Mesendoderm (in vitro differentiated cells): Measurements from ENCODE around the gene PNLIP.

Experiments used
- DNase-seq: peaks from one replicate; pipeline ENCODE4 v3.0.0; 2013
- H2AK5ac ChIP-seq: 2 replicates; pipeline ENCODE4 v1.6.1; 2013; ENCODE audit warnings: low read length, inconsistent platforms
- H2BK120ac ChIP-seq: 2 replicates; pipeline ENCODE4 v1.6.1; 2013; ENCODE audit warnings: low read depth, mild to moderate bottlenecking, low read length, moderate library complexity, mixed read lengths
- H2BK15ac ChIP-seq: replicated peaks from 2 replicates; pipeline ENCODE4 v1.6.1; 2013; ENCODE audit warnings: low read depth, mild to moderate bottlenecking, moderate library complexity
- H2BK5ac ChIP-seq: 2 replicates; pipeline ENCODE4 v1.6.1; 2013; ENCODE audit warnings: low read length, inconsistent platforms
- H3K18ac ChIP-seq: 2 replicates; pipeline ENCODE4 v1.6.1; 2013; ENCODE audit warnings: mild to moderate bottlenecking, low read length, mixed read lengths
- H3K23ac ChIP-seq: one replicate; pipeline ENCODE4 v1.6.1; 2013; ENCODE audit warnings: low read length
- H3K27ac ChIP-seq: 2 replicates; pipeline ENCODE4 v1.5.1; 2013; ENCODE audit warnings: low read depth, mild to moderate bottlenecking, inconsistent platforms, low read length, moderate library complexity
- H3K27me3 ChIP-seq: 2 replicates; pipeline ENCODE4 v1.6.1; 2013; ENCODE audit warnings: low read length, control low read depth, mild to moderate bottlenecking, inconsistent platforms; ENCODE audit not compliant: insufficient read depth, poor library complexity
- H3K36me3 ChIP-seq: 2 replicates; pipeline ENCODE4 v1.6.1; 2013; ENCODE audit warnings: low read length, inconsistent platforms; ENCODE audit not compliant: control insufficient read depth, insufficient read depth
- H3K4ac ChIP-seq: one replicate; pipeline ENCODE4 v1.6.1; 2013; ENCODE audit warnings: low read depth, mild to moderate bottlenecking, low read length, moderate library complexity
- H3K4me1 ChIP-seq: 2 replicates; pipeline ENCODE4 v1.6.1; 2013; ENCODE audit warnings: low read depth, low read length, inconsistent platforms; ENCODE audit not compliant: control insufficient read depth
- H3K4me2 ChIP-seq: 2 replicates; pipeline ENCODE4 v1.6.1; 2013; ENCODE audit warnings: low read length
- H3K4me3 ChIP-seq: 2 replicates; pipeline ENCODE4 v1.5.1; 2013; ENCODE audit warnings: mild to moderate bottlenecking, low read length
- H3K56ac ChIP-seq: one replicate; pipeline ENCODE4 v1.6.1; 2013; ENCODE audit warnings: low read length
- H3K79me1 ChIP-seq: 2 replicates; pipeline ENCODE4 v1.6.1; 2013; ENCODE audit warnings: low read length, inconsistent platforms
- H3K79me2 ChIP-seq: 2 replicates; pipeline ENCODE4 v1.6.1; 2013; ENCODE audit warnings: mild to moderate bottlenecking, low read length; ENCODE audit not compliant: control insufficient read depth, insufficient read depth
- H3K9ac ChIP-seq: 2 replicates; pipeline ENCODE4 v1.6.1; 2013; ENCODE audit warnings: low read length, inconsistent platforms
- H4K5ac ChIP-seq: one replicate; pipeline ENCODE4 v1.6.1; 2013; ENCODE audit warnings: low read length
- H4K8ac ChIP-seq: one replicate; pipeline ENCODE4 v1.6.1; 2013; ENCODE audit warnings: low read depth, mild to moderate bottlenecking, control low read depth, low read length, moderate library complexity
- WGBS: extraction: QIAGEN DNeasy Blood & Tissue Kit; methylation state at CpG from one replicate; pipeline ENCODE4 v1.1.7; 2013; ENCODE audit warnings: low lambda C conversion rate, missing lambda C conversion rate; ENCODE audit not compliant: insufficient coverage; ENCODE audit errors: extremely low coverage; 5-methylcytosine and 5-hydroxymethylcytosine counted together

Gene PNLIP

GRCh38 chr10:116522803-116523381 lies 22.8 kb upstream of the PNLIP start:
- H2BK120ac ChIP-seq, result no peak overlapping the region
- no peak overlapping the region for H3K23ac ChIP-seq
- no peaks in the 10 kb centered on the region for H3K36me3 ChIP-seq
- H4K5ac ChIP-seq, result no peak overlapping the region
- no peaks in the 10 kb centered on the region for H3K79me1 ChIP-seq
- H3K4me3 ChIP-seq, result no peak overlapping the region
- H3K9ac ChIP-seq, result no peak overlapping the region
- WGBS, result no CpG with 5 or more reads among the region's 8 CpGs
- no peak overlapping the region for H2BK5ac ChIP-seq
- DNase-seq, result no peak
- H3K4me2 ChIP-seq, result no peak overlapping the region
- no peak overlapping the region for H3K18ac ChIP-seq
- no peaks in the 10 kb centered on the region for H3K79me2 ChIP-seq
- no peak overlapping the region for H3K4ac ChIP-seq
- no peak overlapping the region for H2BK15ac ChIP-seq
- no peak overlapping the region for H2AK5ac ChIP-seq
- H3K27ac ChIP-seq, result no peak overlapping the region
- no peaks in the 10 kb centered on the region for H3K27me3 ChIP-seq
- H3K56ac ChIP-seq, result no peak overlapping the region
- H3K4me1 ChIP-seq, result no peaks in the 10 kb centered on the region
- H4K8ac ChIP-seq, result no peak overlapping the region

- H3K27me3 ChIP-seq, result no peaks in the 10 kb centered on the region
- DNase-seq, result no peak
These were observed 21.0 kb upstream of the PNLIP start for GRCh38 chr10:116524736-116525135.

GRCh38 chr10:116526219-116526618 lies 19.5 kb upstream of the PNLIP start:
- Histone ChIP-seq H4K8ac (no peak overlapping the region), H3K18ac (no peak overlapping the region)

More at GRCh38 chr10:116524736-116525135, 21.0 kb upstream of the PNLIP start:
- H3K36me3 ChIP-seq, result no peaks in the 10 kb centered on the region
- H2AK5ac ChIP-seq, result no peak overlapping the region
- no peak overlapping the region for H2BK5ac ChIP-seq
- no peak overlapping the region for H3K56ac ChIP-seq
- H3K27ac ChIP-seq, result no peak overlapping the region
- no peak overlapping the region for H4K8ac ChIP-seq
- H4K5ac ChIP-seq, result no peak overlapping the region
- H3K4me2 ChIP-seq, result no peak overlapping the region
- no peaks in the 10 kb centered on the region for H3K4me1 ChIP-seq
- H3K79me2 ChIP-seq, result no peaks in the 10 kb centered on the region
- no peak overlapping the region for H2BK120ac ChIP-seq
- H3K9ac ChIP-seq, result no peak overlapping the region
- no peak overlapping the region for H3K4ac ChIP-seq
- H3K4me3 ChIP-seq, result no peak overlapping the region
- WGBS, result no CpG with 5 or more reads among the region's 3 CpGs
- H3K18ac ChIP-seq, result no peak overlapping the region
- no peak overlapping the region for H2BK15ac ChIP-seq
- no peak overlapping the region for H3K23ac ChIP-seq
- no peaks in the 10 kb centered on the region for H3K79me1 ChIP-seq

GRCh38 chr10:116536810-116537209 lies 8.9 kb upstream of the PNLIP start:
- no peak overlapping the region for H2BK5ac ChIP-seq
- H3K27ac ChIP-seq, result no peak overlapping the region
- no peak overlapping the region for H3K56ac ChIP-seq
- H4K5ac ChIP-seq, result no peak overlapping the region
- H3K4me1 ChIP-seq, result no peaks in the 10 kb centered on the region
- H3K9ac ChIP-seq, result no peak overlapping the region
- no peak overlapping the region for H2BK15ac ChIP-seq
- H3K4me2 ChIP-seq, result no peak overlapping the region
- no peaks in the 10 kb centered on the region for H3K79me2 ChIP-seq
- H2AK5ac ChIP-seq, result no peak overlapping the region
- WGBS, result no CpG with 5 or more reads among the region's 2 CpGs
- H3K18ac ChIP-seq, result no peak overlapping the region
- no peak overlapping the region for H2BK120ac ChIP-seq
- H3K36me3 ChIP-seq, result no peaks in the 10 kb centered on the region
- H4K8ac ChIP-seq, result no peak overlapping the region
- H3K4ac ChIP-seq, result no peak overlapping the region
- no peaks in the 10 kb centered on the region for H3K27me3 ChIP-seq
- H3K23ac ChIP-seq, result no peak overlapping the region
- DNase-seq, result no peak
- no peak overlapping the region for H3K4me3 ChIP-seq
- no peaks in the 10 kb centered on the region for H3K79me1 ChIP-seq

More at GRCh38 chr10:116526219-116526618, 19.5 kb upstream of the PNLIP start:
- H2AK5ac ChIP-seq, result no peak overlapping the region
- H3K9ac ChIP-seq, result no peak overlapping the region
- H3K79me2 ChIP-seq, result no peaks in the 10 kb centered on the region
- H3K27ac ChIP-seq, result no peak overlapping the region
- no peak overlapping the region for H3K23ac ChIP-seq
- no peak for DNase-seq
- no peaks in the 10 kb centered on the region for H3K4me1 ChIP-seq
- no peaks in the 10 kb centered on the region for H3K36me3 ChIP-seq
- H3K4me2 ChIP-seq, result no peak overlapping the region
- no peak overlapping the region for H2BK5ac ChIP-seq
- no peak overlapping the region for H3K4ac ChIP-seq
- H3K79me1 ChIP-seq, result no peaks in the 10 kb centered on the region
- H3K4me3 ChIP-seq, result no peak overlapping the region
- no peak overlapping the region for H2BK15ac ChIP-seq
- H2BK120ac ChIP-seq, result no peak overlapping the region
- WGBS, result no CpG with 5 or more reads among the region's 3 CpGs
- no peak overlapping the region for H3K56ac ChIP-seq
- H3K27me3 ChIP-seq, result no peaks in the 10 kb centered on the region
- H4K5ac ChIP-seq, result no peak overlapping the region

GRCh38 chr10:116538456-116538855 lies 7.3 kb upstream of the PNLIP start:
- no peak overlapping the region for H2AK5ac ChIP-seq
- H3K36me3 ChIP-seq, result no peaks in the 10 kb centered on the region
- H3K79me1 ChIP-seq, result no peaks in the 10 kb centered on the region
- DNase-seq, result no peak
- no peaks in the 10 kb centered on the region for H3K79me2 ChIP-seq
- H2BK5ac ChIP-seq, result no peak overlapping the region
- no peak overlapping the region for H3K27ac ChIP-seq
- H3K4me2 ChIP-seq, result no peak overlapping the region
- H3K4me3 ChIP-seq, result no peak overlapping the region
- no peak overlapping the region for H3K23ac ChIP-seq
- no peaks in the 10 kb centered on the region for H3K27me3 ChIP-seq
- no peak overlapping the region for H3K9ac ChIP-seq
- no peak overlapping the region for H3K56ac ChIP-seq
- no peak overlapping the region for H3K4ac ChIP-seq
- H3K18ac ChIP-seq, result no peak overlapping the region
- H4K8ac ChIP-seq, result no peak overlapping the region
- H3K4me1 ChIP-seq, result no peaks in the 10 kb centered on the region
- H4K5ac ChIP-seq, result no peak overlapping the region
- no peak overlapping the region for H2BK15ac ChIP-seq
- H2BK120ac ChIP-seq, result no peak overlapping the region

- no peak overlapping the region for H3K9ac ChIP-seq
- no peak overlapping the region for H3K56ac ChIP-seq
- no peak overlapping the region for H3K27ac ChIP-seq
- no peaks in the 10 kb centered on the region for H3K79me1 ChIP-seq
- H3K36me3 ChIP-seq, result no peaks in the 10 kb centered on the region
- H2AK5ac ChIP-seq, result no peak overlapping the region
- no peak for DNase-seq
- H2BK5ac ChIP-seq, result no peak overlapping the region
- H4K8ac ChIP-seq, result no peak overlapping the region
- no peak overlapping the region for H3K18ac ChIP-seq
- H3K79me2 ChIP-seq, result no peaks in the 10 kb centered on the region
- no peaks in the 10 kb centered on the region for H3K4me1 ChIP-seq
- H3K4me2 ChIP-seq, result no peak overlapping the region
- H2BK120ac ChIP-seq, result no peak overlapping the region
- no peak overlapping the region for H4K5ac ChIP-seq
- H3K4ac ChIP-seq, result no peak overlapping the region
- H2BK15ac ChIP-seq, result no peak overlapping the region
- H3K4me3 ChIP-seq, result no peak overlapping the region
- H3K27me3 ChIP-seq, result no peaks in the 10 kb centered on the region
- no peak overlapping the region for H3K23ac ChIP-seq
These were observed 6.7 kb upstream of the PNLIP start for GRCh38 chr10:116538992-116539391.
